GM12801 (cell line): ENCODE measurements around the gene RNF112.

Experiments used
- TF ChIP-seq, protein P1 (sequence below): IDR thresholded peaks from one replicate; pipeline ENCODE4 v1.5.1; 2011; ENCODE audit warnings: control low read depth; ENCODE audit not compliant: insufficient read length; ENCODE audit errors: extremely low read depth

The RNF112 gene

GRCh38 chr17:19461681-19462080 is 50.6 kb downstream of the RNF112 start:
- TF ChIP-seq, protein P1, sequence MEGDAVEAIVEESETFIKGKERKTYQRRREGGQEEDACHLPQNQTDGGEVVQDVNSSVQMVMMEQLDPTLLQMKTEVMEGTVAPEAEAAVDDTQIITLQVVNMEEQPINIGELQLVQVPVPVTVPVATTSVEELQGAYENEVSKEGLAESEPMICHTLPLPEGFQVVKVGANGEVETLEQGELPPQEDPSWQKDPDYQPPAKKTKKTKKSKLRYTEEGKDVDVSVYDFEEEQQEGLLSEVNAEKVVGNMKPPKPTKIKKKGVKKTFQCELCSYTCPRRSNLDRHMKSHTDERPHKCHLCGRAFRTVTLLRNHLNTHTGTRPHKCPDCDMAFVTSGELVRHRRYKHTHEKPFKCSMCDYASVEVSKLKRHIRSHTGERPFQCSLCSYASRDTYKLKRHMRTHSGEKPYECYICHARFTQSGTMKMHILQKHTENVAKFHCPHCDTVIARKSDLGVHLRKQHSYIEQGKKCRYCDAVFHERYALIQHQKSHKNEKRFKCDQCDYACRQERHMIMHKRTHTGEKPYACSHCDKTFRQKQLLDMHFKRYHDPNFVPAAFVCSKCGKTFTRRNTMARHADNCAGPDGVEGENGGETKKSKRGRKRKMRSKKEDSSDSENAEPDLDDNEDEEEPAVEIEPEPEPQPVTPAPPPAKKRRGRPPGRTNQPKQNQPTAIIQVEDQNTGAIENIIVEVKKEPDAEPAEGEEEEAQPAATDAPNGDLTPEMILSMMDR = no peak

GRCh38 chr17:19464031-19465026 is 53.3 kb downstream of the RNF112 start:
- TF ChIP-seq, protein P1 = no peak
